TTC549 (cell line): ENCODE results near the gene EXOSC5.
"Not testable (repeated sequence)": the region's sequence is repeated elsewhere in the genome, so short reads cannot be mapped to it uniquely, and the experiment has no call there.

Experiments used
- FAIRE-seq: peaks from 2 replicates; lab custom pipeline; 2012; peaks lifted over from hg19 to GRCh38; lab: Jason Lieb, UNC

The EXOSC5 gene

GRCh38 chr19:41397086-41398049 lies at the start of gene EXOSC5, which contains the start of gene BCKDHA:
EXOSC5 (minus strand) TSS chr19:41397359; CDS start chr19:41397328, 31 bp downstream.
BCKDHA (plus strand) TSS chr19:41397818; CDS start chr19:41397828, 10 bp downstream.
- peak; percentile 92 for FAIRE-seq

DNA sequence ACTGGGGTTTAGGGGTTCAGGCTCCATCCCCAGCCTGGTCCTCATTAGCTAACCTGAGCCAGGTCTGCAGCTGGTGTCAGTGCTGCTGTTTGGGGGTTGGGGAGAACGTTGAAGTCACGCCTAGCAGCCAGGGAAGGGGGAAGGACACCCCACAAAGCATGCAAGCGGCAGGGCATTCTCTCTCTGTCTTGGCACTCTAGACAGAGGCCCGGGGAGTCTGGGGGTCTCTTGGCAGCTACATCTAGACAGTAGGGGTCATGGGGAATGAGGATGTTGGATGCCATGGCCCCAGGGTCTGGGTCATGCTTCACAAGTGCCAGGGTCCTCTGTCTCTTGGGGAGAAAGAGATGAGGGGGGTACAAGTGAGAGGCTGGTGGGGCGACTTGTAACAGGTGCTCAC lies 48.4 kb upstream of the EXOSC5 start:
- FAIRE-seq, result no peak

- FAIRE-seq, result no peak
Measured at GRCh38 chr19:41443813-41444455, 46.8 kb upstream of the EXOSC5 start.

DNA sequence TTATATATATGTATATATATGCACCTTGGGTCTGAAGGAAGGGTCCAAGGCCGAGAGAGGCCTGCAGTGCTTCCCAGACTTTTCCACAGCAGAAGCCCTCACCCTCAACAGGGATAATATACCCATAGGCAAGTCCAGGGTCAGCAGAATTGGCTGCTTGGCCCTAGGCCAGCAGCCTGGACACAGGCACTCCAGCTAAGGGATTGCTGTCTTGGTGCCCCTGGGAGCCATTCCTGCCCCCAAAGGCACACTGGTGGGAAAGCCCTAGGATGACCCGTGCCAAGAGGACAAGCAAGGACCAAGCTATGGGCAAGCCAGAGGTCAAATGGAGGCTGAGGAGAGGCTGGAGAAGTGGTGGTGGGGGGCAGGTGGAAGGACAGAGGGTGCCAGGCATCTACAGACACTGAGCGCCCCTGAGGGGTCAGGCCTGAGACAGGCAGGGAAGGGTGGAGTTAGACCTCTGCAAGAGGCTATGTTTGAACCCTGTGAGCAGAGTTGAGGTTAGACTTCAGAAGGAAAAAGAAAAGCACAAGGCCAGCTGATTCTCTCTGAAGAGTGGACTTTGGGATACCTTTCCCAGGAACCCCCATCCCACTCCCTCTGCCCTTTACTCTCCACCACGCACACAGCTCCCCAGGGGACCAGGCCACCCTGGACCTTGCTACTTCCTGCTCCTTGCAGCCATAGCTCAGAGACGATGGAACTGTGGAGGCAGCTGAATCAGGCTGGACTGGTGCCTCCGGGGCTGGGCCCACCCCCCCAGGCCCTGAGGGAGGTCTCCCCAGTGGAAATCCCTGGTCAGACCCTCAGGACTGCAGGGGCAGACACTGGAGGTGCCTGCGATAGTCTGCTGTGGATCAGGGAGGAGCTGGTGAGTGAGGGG lies 45.6 kb upstream of the EXOSC5 start, which contains the start of gene ERICH4:
Gene ERICH4, plus strand, starts transcription at position 684 of the 883 bp plus-strand sequence. Its CDS starts 14 bp downstream, at position 698.
- FAIRE-seq, result no peak

- no peak for FAIRE-seq
Measured at GRCh38 chr19:41441321-41441945, 44.3 kb upstream of the EXOSC5 start.

- FAIRE-seq, result peak; percentile 96
Measured at GRCh38 chr19:41439441-41440222, 42.5 kb upstream of the EXOSC5 start, which contains the start of gene DMAC2. DMAC2 (minus strand) TSS chr19:41439912; CDS start chr19:41439899, 13 bp downstream.

GRCh38 chr19:41437944-41438574 lies 40.9 kb upstream of the EXOSC5 start:
- FAIRE-seq, result no peak

- no peak for FAIRE-seq
Measured at GRCh38 chr19:41436674-41436951, 39.5 kb upstream of the EXOSC5 start.

DNA sequence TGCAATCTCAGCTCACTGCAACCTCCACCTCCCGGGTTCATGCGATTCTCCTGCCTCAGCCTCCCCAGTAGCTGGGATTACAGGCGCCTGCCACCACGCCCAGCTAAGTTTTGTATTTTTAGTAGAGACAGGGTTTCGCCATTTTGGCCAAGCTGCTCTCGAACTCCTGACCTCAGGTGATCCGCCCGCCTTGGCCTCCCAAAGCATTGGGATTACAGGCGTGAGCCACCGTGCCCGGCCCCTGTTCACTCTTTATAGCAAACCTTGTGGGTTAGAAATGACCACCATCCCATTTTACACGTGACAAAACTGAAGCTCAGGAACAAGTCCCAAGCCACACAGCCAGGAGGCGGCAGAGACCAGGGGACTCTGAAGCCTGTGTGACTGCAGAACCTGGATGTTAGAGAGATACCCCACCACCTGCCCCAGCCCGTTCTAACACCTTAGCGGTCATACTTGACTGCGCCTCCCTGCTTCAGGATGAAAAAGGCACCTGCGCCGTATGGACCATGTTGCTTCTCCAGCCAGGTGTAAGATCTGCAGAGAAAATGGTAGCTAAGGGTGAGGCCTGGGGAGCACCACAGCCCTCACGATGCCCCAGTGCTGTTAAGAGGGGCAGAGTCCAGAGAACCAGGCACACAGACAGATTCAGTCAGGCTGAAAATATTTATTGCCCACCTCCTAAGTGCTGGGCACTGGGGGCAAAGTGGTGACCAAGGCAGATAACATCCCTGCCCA lies 38.9 kb upstream of the EXOSC5 start:
- no peak for FAIRE-seq

DNA sequence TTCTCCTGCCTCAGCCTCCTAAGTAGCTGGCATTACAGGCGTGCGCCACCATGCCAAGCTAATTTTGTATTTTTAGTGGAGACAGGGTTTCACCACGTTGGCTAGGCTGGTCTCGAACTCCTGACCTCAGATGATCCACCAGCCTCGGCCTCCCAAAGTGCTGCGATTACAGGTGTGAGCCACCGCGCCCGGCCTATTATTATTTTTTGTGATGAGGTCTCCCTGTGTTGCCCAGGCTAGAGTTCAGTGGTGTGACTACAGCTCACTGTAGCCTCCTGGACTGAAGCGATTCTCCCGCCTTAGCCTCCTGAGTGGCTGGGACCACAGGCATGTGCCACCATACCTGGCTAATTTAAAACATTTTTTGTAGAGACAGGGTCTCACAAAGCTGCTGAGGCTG lies 38.2 kb upstream of the EXOSC5 start:
- not testable (repeated sequence) for FAIRE-seq

- FAIRE-seq, result no peak
Measured at GRCh38 chr19:41434450-41434849, 37.3 kb upstream of the EXOSC5 start.

DNA sequence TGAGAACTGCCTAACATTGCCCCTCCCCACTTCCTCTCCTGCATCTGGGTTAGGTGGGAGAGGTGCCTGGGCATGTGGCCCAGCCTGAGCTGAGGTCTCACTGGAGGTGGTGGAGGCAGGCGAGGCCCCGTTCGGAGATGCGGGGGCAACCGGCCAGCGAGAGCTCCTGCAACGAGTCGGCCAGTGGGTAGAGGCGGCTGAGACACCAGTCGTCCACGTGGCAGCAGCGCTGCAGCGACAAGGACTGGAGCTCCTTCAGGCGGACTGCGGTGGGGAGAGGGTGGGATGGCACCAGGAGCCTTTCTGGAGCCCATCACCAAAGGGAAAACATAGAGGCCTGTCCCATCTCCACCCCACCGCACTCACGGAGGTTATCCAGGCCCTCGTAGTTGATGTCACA lies 36.0 kb upstream of the EXOSC5 start:
- no peak for FAIRE-seq

DNA sequence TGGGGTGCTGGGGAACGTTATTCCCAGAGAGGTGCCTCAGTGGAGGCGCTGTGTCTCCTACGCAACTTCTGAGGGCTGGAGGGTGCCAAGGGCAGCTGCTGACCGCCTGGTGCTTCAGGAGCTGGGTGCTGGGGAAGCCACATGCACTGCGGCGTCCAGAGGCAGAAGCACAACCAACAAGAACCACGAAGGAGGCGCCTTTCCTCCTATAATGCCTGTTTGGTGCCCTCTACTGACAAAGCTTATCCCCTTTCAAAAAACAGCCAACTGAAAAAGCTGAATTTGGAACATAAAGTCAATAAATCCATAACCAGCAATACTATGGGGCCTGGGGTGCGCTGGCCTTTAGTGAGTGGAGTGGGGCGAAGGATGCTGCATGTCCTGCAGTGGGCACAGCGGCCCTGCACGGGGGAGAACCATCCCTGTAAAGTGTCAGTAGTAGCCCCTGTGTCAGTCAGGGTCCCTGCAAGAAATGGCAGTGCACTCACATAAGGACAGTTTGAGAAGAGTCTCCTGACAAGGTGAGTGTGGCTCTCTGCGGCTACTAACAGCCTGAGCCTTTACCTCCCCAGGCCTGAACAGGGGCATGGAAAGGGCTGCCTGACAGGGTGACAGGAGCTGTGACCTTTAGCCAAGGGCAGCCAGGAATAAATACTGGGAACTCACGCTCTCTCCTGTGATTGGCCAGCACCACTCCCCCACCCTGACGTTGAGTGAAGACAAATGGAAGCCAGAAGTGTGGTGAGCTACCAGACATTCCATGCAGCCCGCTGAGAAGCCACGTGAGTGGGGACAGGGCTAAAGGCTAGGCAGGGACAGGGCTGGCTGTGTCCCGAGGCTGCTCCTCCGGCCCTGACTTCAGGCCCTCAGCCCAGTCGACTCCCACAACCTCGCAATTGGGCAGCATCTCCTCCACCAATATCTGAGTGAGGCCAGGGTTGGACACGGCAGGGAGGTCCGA lies 34.5 kb upstream of the EXOSC5 start:
- FAIRE-seq, result no peak

- FAIRE-seq, result no peak
Measured at GRCh38 chr19:41430922-41431321, 33.8 kb upstream of the EXOSC5 start.

DNA sequence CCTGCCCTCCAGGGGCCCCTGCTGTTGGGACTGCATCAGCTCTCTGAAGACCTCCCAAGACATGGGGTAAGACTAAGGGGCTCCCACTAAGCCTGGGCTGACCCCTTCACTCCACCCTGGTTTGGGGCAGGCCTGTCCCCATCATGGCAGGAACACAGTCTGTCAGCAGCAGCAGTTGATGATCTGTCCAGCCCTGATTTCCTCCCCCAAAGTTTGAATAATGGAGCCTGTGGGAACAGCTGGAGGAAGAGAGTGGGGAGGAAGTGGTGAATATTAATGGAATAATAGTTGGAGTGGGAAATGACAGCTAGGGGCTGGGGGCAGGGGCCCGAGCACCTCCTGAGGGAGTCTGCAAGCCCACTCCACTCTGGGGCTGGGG lies 31.3 kb upstream of the EXOSC5 start:
- FAIRE-seq, result no peak

DNA sequence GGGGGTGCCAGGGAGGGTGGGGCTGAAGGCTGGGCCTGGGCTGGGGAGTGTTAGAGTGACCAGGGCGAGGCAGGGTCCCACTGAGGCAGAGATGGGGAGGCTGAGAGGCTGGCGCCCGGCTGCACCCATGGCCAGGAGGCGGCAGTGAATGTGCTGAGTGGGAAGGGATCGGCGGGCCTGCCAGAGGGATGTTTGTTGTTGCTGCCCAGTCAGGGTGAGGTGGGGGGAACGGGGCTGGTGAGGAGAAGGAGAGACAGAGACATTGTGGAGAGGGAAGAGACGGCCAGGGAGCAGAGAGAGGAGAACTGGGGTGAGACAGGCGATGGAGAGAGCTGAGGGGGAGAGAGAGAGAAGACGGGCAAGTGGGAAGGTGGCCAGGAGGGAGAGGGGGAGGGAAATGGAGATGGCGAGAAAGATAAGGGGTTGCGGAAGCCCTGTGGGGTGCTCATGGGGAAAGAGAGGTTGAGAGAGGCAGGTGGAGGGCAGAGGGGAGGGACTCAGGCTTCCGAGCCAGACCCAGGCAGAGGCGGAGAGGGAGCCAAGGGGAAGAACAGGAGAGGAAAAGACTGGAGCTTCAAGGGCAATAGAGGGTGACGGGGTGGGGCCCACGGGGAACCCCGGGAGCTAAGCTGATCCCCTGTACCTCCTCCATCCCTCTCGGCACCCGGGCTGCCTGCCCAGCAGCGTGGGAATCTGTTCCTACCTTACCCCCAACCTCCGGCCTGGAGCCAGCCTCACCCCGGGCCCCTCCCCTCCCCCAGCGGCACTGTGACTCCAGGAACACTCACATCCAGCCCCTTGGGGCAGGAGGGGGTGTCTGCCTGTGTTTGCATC lies 30.7 kb upstream of the EXOSC5 start:
- no peak for FAIRE-seq

- no peak for FAIRE-seq
Measured at GRCh38 chr19:41426952-41427646, 29.9 kb upstream of the EXOSC5 start, which contains the start of gene B3GNT8. B3GNT8 (minus strand) TSS chr19:41427374; CDS start chr19:41426778, 596 bp downstream.
